Mononuclear cell (primary cell): Measurements from ENCODE around the gene NRG2. TPM values are rescaled to one million over a fixed set of nuclear protein-coding genes. Genes with fewer than 3 reads are reported as not detected.

Experiments
- H3K27me3 ChIP-seq: 2 replicates; pipeline ENCODE4 v1.6.0; 2011; ENCODE audit warnings: low read length, control low read depth; ENCODE audit not compliant: insufficient read depth
- H3K4me1 ChIP-seq: 2 replicates; pipeline ENCODE4 v1.5.1; 2011; ENCODE audit warnings: mild to moderate bottlenecking, low read length, control low read depth; ENCODE audit not compliant: insufficient read depth
- H3K4me3 ChIP-seq: 2 replicates; pipeline ENCODE4 v1.5.1; 2011; ENCODE audit warnings: mild to moderate bottlenecking, low read length, moderate library complexity
- H3K9me3 ChIP-seq: 2 replicates; pipeline ENCODE4 v1.5.1; 2011; ENCODE audit warnings: low read depth, mild to moderate bottlenecking, control low read depth, low read length
- total RNA-seq: library from RNA; depleted of rRNA; stranded (reverse); fragments of >200 nt; gene quantifications from one replicate; pipeline ENCODE4 v1.2.3, GENCODE V29; 2012

The NRG2 gene
- total RNA-seq, 1 donor, result 0.10 TPM

DNA sequence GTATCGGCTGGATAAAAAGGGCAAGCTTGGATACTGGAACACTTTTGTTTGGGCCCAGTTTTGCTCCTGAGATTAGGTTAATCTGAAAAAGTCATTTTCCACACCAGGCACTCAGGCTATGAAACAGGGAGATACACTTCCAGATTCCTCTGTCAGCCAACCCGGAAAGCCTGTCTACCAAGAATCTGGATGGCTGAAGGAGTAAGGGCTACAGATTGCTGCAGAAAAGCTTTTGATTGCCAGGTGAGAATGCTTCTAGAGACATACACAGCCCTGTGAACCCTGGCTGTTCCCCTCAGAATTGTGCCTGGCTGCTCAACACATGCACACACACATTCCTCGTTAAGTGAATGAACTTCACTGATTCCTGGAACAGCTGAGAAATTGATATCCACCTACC, 133.1 kb downstream of the NRG2 start:
- Histone ChIP-seq H3K9me3 (no peaks in the 10 kb centered on the region), H3K27me3 (peaks cover 23% of the 10 kb centered on the region), H3K4me1 (no peaks in the 10 kb centered on the region), H3K4me3 (no peak overlapping the region)

- Histone ChIP-seq H3K9me3 (no peaks in the 10 kb centered on the region), H3K27me3 (peaks cover 35% of the 10 kb centered on the region), H3K4me1 (peaks cover 7% of the 10 kb centered on the region), H3K4me3 (no peak overlapping the region)
Observed at GRCh38 chr5:139908749-139909148, 134.3 kb downstream of the NRG2 start.

- no peaks in the 10 kb centered on the region for H3K9me3 ChIP-seq
- peaks cover 11% of the 10 kb centered on the region for H3K4me1 ChIP-seq
- peaks cover 56% of the 10 kb centered on the region for H3K27me3 ChIP-seq
- no peak overlapping the region for H3K4me3 ChIP-seq
Observed at GRCh38 chr5:139906661-139907060, 136.4 kb downstream of the NRG2 start.

GRCh38 chr5:139904816-139905661, 138.1 kb downstream of the NRG2 start:
- H3K27me3 ChIP-seq, result peaks cover 62% of the 10 kb centered on the region
- peaks cover 11% of the 10 kb centered on the region for H3K4me1 ChIP-seq
- H3K4me3 ChIP-seq, result no peak overlapping the region
- H3K9me3 ChIP-seq, result no peaks in the 10 kb centered on the region

DNA sequence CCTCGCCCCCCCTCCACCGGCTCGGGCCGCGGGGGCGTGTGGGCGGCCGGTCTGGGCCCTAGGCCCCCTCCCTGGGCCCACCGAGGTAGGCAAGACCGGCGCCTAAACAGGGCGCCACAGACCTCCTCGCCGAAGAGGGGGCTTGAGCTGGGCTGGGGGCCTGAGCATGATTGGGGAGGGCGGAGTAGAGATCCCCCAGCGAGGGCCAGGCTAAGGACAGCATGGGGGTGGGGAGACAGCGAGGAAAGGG, 138.6 kb downstream of the NRG2 start:
- H3K4me1 ChIP-seq, result peaks cover 11% of the 10 kb centered on the region
- H3K9me3 ChIP-seq, result no peaks in the 10 kb centered on the region
- no peak overlapping the region for H3K4me3 ChIP-seq
- H3K27me3 ChIP-seq, result peaks cover 62% of the 10 kb centered on the region

DNA sequence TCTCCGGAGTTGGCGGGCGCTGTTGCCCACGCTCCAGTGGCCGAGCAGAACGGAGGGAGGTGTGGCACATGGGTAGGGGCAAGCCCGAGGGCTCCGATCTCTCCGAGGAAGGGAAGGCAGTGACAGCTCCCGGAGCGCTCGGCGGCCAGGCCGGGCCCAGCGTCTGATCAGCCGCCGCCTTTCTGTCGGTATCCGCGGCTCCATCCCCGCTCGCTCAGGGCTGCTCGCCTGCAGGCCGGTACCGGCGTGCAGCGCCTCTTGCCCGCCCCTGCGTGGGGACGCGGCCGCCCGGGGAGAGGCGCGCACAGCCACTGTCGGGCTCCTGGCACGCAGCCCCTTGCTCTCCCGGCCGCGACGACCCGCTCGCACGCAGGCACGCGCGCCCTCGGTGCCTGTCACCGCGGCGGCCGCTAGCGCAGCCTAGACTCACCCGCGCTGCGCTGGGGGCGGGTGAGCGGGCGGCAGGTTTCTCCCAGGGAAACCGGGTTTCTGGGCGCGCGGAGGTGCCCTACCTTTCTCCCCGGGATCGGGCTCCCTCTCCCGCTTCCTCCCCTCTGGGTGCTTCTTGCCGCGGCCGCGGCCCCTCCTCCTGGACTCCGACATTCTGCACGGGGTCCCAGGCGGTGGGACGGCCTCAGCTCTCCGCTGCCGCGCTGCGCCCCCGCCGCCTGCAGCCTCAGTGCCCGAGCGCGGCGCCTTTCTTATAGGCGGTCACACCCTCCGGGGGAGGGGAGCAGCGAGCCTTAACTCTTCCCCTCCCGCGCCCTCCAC, 139.1 kb downstream of the NRG2 start:
- Histone ChIP-seq H3K4me3 (no peak overlapping the region), H3K9me3 (no peaks in the 10 kb centered on the region), H3K4me1 (peaks cover 11% of the 10 kb centered on the region), H3K27me3 (peaks cover 62% of the 10 kb centered on the region)

GRCh38 chr5:139903450-139903794, 139.7 kb downstream of the NRG2 start:
- H3K9me3 ChIP-seq, result no peaks in the 10 kb centered on the region
- H3K27me3 ChIP-seq, result peaks cover 62% of the 10 kb centered on the region
- H3K4me3 ChIP-seq, result no peak overlapping the region
- H3K4me1 ChIP-seq, result peaks cover 11% of the 10 kb centered on the region

- H3K9me3 ChIP-seq, result no peaks in the 10 kb centered on the region
- H3K27me3 ChIP-seq, result peaks cover 58% of the 10 kb centered on the region
- H3K4me1 ChIP-seq, result peaks cover 11% of the 10 kb centered on the region
- H3K4me3 ChIP-seq, result no peak overlapping the region
Observed at GRCh38 chr5:139901986-139902385, 141.1 kb downstream of the NRG2 start.

- Histone ChIP-seq H3K27me3 (peaks cover 50% of the 10 kb centered on the region), H3K9me3 (no peaks in the 10 kb centered on the region), H3K4me1 (peaks cover 11% of the 10 kb centered on the region), H3K4me3 (no peak overlapping the region)
Observed at GRCh38 chr5:139901251-139901575, 141.9 kb downstream of the NRG2 start.

GRCh38 chr5:139900546-139901250, 142.4 kb downstream of the NRG2 start:
- Histone ChIP-seq H3K27me3 (peaks cover 45% of the 10 kb centered on the region), H3K4me1 (peaks cover 11% of the 10 kb centered on the region), H3K9me3 (no peaks in the 10 kb centered on the region), H3K4me3 (no peak overlapping the region)

- H3K27me3 ChIP-seq, result peaks cover 29% of the 10 kb centered on the region
- H3K4me3 ChIP-seq, result no peak overlapping the region
- no peaks in the 10 kb centered on the region for H3K9me3 ChIP-seq
- peaks cover 6% of the 10 kb centered on the region for H3K4me1 ChIP-seq
Observed at GRCh38 chr5:139898981-139899380, 144.1 kb downstream of the NRG2 start.

DNA sequence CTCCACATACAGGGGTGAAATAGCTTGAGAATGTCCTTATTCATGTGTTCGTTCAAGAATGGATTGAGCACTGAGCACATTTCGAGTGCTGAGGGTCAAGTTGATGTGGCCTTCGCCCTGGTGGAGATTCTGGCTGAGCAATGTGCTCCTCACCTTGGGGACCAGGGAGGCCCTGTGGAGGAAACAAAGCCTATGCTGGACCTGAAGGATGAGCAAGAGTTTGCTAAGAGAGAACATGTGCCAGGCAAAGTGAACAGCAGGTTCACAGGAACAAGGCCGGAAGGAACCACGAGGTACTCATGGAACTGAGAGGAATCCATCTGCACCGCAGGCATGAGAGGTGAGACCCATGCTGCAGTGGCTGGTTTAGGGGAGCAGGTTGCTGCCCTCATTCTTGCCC, 145.1 kb downstream of the NRG2 start:
- Histone ChIP-seq H3K27me3 (peaks cover 19% of the 10 kb centered on the region), H3K9me3 (no peaks in the 10 kb centered on the region), H3K4me1 (no peaks in the 10 kb centered on the region), H3K4me3 (no peak overlapping the region)

DNA sequence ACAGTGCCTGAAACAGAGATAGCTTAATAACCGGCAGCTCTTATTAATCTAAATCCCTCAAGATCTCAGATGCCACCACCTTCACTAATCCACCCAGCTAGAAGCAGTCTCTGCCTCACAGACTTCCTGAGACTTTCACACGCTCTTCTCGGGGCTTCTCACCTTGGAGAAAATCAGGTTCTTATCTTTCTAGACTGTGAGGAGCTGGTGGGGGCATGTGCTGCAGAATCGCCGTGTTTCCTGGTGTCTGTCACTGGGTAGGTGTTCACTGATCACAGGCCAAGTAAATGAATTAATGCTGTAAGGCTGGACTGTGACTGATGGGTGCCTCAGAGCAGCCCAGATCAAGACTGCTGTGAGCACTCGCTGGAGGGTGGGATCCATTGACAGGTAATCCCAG, 145.8 kb downstream of the NRG2 start:
- Histone ChIP-seq H3K9me3 (no peaks in the 10 kb centered on the region), H3K4me1 (no peaks in the 10 kb centered on the region), H3K4me3 (no peak overlapping the region)

DNA sequence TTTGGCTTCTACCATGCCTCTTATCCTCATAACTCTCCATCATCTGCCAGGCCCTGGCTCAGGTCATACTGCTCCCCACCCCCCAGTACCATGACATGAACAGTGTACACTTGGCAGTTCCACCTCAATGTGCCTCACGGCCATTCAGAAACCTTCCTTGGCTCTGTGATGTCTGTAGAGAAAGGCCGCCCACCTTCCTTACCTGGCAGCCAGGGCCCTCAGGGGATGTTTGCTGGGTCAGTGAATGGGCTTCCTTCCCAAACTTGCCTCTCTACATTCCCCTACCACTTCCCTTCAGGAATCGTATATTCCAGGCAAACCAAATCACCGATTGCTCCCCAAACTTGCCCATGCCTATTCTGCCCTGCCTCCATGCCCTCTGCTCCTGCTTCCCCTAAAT, 146.4 kb downstream of the NRG2 start:
- H3K4me1 ChIP-seq, result no peaks in the 10 kb centered on the region
- peaks cover 7% of the 10 kb centered on the region for H3K27me3 ChIP-seq
- no peaks in the 10 kb centered on the region for H3K9me3 ChIP-seq
- no peak overlapping the region for H3K4me3 ChIP-seq

More for the DNA sequence above, 145.8 kb downstream of the NRG2 start:
- H3K27me3 ChIP-seq, result peaks cover 13% of the 10 kb centered on the region

- H3K9me3 ChIP-seq, result no peaks in the 10 kb centered on the region
- H3K27me3 ChIP-seq, result no peaks in the 10 kb centered on the region
- no peak overlapping the region for H3K4me3 ChIP-seq
- no peaks in the 10 kb centered on the region for H3K4me1 ChIP-seq
Observed at GRCh38 chr5:139895647-139896046, 147.5 kb downstream of the NRG2 start.
